Amniotic epithelial cell (primary cell): ENCODE results near the gene SKAP2.
"Not testable (repeated sequence)": the region's sequence is repeated elsewhere in the genome, so short reads cannot be mapped to it uniquely, and the experiment has no call there.

Experiments
- DNase-seq: peaks from one replicate; pipeline ENCODE4 v3.0.0-alpha.2; 2010; ENCODE audit warnings: low read depth

SKAP2 gene

DNA sequence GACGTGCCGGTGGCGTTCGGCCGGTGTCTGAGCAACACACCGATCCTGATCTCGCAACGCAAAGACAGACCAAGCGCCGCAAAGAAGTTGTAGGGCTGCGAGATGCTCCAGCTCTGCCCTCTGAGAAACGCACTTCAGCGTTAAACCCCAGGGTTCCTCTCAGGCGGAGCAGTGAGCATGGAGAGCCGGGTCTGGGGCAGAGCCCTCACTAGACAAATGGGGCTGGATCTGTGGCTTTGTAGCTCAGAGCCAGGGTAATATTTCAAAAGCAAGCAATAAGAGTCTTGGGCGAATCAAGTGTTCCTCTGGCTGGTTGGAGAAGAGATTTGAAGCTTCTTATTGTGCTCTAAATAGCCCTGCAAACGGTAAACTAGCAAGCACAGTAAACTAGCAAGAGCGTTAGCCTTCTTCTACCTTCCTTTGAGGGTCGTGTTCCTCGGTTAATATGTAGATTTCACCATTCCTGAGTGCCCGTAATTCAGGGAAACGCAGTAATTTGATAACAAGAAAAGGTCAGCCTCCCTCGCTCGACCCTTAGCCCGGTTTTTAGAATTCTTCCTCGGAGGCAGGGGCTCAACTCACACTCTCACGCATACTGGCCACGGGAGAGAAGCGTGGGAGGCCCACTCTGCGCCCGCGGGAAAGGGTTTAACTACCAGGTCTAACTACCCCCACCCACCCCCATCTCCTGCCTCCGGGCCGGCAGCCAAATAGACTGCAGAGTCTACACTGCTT lies 6.7 kb downstream of the SKAP2 start:
- DNase-seq: peak; percentile 8

DNA sequence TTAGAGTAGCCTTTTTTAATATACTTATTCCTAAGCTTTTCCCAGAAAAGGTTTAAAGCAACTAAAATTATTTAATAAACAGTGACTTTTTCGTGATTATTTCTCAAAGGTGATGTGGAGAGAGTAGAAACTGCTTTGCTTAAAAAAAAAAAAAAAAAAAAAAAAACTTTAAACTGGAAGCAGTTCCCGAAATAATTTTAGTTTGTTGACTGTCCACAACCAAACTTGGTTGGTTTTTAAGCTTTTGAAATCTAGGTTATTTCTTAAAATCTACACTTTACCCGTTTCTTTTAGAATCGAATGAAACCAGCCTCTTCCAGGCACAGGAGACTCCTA lies 7.3 kb downstream of the SKAP2 start:
- DNase-seq: no peak

DNA sequence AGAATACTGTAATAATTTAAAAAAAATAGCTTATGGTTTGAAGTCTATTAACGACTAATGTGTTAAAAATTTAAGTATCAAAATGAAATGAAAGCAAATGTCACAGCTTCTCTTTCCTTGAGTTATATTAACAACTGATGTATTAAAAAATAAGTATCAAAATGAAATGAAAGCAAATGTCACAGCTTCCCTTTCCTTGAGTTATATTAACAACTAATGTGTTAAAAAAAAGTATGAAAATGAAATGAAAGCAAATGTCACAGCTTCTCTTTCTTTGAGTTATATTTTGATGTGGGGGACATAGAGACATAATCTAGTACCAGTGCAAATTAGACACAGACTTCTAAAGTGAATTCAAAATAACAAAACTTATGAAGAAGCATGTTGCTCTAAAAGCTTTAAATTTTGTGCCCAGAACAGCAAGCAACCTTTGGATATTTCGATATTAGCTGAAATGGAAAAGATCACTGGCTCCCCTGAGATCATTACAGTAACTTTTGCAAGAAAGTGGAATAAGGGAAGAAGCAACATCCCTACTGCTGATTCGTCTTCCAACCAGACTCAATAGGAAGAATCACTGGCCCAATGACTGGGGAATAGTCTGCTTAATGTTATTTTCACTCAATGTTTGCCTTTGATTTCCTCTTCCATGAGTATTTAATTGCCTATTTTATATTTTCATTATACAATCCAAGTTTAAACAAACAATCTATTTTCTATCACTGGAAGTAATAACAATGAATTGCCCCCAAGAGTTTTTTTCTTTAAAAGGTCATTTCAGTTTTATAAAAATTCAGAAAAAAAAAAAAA lies 8.0 kb downstream of the SKAP2 start:
- DNase-seq: no peak

DNA sequence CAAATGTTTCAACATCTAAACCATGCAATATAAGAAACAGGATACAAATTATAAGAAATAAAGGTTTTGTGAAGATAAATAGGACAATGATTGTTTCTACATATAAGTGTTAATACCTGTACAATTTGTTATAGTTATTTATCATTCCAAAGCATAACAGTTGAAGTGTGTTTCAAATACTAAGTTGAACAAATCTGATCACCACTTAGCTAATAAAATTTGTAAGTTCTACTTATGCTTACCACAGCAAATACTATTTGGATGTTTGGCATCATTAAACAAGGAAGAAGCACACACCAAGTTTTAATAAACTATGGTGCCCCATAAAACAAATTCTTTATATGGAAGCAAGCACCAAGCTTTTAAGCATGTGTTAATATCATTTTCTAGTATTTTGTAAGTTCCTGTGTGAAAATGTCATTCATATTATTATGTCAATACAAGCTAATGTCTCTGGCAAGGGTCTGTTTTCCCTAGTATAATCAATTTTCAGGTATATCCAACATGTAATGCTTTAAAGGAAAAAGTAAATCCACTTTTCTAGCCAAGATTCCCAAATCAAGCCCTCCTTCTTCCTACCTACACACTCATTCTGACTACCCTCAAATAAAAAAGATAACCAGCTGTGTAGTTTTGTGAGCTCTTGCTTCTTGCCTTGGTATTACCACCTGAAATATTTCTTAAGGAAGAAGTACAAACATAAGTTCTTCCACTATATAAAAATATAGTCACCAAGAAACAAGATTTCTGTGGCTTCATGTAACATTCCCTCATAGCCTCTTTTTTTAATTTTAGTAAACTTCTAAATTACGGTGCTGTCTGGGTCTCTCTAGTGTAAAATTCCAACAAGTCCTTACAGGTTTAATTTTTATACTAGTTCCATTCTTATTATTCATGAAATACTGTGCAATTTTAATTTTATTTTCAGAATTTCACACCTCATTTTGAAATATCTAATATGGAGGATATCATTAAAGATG lies 9.2 kb downstream of the SKAP2 start:
- no peak for DNase-seq

- DNase-seq: peak; percentile 66
Measured at GRCh38 chr7:26853788-26854393, 10.5 kb downstream of the SKAP2 start.

- peak; percentile 52 for DNase-seq
Measured at GRCh38 chr7:26850193-26850651, 14.2 kb downstream of the SKAP2 start.

DNA sequence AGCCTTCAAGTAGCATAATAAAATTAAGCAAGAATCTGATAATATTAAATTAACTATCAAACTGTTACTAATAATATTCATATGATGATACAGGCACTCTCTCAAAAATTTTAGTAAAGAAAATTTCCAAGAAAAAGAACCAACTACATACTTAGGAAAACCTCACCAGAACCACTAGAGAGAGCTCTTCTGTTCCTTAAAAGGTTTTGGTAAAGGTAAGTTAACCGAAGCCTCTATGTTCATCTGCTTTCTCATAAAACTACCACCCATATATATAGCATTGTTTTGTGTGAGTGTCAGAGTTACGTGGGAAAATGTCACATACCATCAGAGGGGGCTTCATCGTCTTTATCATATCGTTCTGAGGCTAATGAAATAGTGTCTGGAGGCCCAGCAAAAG lies 20.7 kb downstream of the SKAP2 start:
- peak; percentile 22 for DNase-seq

DNA sequence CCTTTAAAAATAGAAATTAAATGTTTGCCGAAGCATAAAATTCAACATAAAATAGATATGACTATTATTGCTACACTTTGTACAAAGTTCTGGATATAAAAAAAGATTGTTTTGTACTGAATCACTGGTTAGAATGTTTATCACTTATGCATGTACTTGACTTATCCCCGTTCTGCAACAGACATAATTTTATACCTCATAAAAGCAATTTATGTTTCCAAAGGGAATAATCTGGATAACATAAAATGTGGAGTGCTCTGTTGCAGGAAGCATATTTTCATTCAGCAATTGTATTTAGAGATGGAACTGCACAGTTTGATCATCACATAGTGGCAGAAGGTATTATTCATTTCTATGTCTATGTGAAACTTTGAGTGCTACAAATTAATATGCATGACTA lies 21.5 kb downstream of the SKAP2 start:
- DNase-seq: no peak

DNA sequence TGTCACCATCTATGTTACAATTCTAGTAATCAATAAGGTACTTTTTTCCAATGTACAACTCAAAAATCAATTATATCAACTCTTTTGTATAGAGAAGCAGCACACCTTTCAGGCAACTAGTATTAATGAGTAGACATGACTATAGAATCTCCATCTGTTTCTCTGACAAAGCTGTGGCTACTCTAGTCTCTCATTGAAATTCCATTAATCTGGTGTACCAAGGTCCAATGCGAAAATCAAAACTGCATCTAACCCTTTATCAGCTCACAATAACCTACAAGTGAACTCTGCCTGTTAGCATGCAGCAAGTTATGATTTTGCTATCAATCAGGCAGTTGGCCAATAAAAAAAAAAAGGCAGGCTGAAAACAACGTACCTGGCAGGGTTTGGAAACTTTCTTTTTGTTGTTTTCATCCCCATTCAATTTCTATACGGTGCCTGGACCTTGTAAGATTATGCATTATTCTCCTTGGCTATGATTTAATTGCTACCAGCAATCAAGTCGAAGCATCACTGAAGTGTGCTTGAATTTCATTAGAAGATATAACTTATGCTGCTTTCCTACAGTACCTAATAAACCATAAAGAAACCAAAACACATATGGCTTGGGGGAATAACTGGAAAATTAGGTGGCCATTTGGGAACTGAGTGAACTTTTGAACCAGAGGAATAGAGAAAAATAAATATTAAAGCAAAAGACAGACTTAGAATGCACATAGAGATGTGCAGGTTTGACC lies 23.2 kb downstream of the SKAP2 start:
- DNase-seq: no peak

DNA sequence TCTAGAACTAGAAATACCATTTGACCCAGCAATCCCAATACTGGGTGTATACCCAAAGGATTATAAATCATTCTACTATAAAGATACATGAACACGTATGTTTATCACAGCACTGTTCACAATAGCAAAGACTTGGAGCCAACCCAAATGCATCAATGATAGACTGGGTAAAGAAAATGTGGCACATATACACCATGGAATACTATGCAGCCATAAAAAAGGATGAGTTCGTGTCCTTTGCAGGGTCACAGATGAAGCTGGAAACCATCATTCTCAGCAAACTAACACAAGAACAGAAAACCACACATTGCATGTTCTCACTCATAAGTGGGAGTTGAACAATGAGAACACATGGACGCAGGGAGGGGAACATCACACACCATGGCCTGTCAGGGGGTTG lies 27.6 kb downstream of the SKAP2 start:
- DNase-seq: not testable (repeated sequence)

- no peak for DNase-seq
Measured at GRCh38 chr7:26815426-26815825, 49.0 kb downstream of the SKAP2 start.

DNA sequence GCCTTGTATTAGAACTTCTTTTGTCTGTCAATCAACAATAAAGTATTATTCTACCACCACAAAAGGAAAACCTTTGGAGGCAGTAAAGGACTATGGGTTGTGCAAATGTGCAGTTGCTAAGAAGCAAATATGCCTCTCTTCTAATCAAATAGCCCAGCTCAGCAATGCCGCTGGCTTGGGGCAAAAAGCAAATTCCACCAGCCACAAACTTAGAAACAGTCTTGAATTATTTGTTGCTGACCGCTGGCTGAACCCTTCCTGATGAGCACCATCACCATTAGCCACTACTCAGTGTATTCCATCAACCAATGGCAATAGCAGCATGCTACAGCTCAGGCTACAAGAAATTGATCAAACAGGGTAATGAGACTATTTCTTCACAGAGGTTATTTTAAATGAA lies 51.0 kb downstream of the SKAP2 start:
- DNase-seq: peak; percentile 29

- DNase-seq: no peak
Measured at GRCh38 chr7:26794541-26794940, 69.8 kb downstream of the SKAP2 start.

DNA sequence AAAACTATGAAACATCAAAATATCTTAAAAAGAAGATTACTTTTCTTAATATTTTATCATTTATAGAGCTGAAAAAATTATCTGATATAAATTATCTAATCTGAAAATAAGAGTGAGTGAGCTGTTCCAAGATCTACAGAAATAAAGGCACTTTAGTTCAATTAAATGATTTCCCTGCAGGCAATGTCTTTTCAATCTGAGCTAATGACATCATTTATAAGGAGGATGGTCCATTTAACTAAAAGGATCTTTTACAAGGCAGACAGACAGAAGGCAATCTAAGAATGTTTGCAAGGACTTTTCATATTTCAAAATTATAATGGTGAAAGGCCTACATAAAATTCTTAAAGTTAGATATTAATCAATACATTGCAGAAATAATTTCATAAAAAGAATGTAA lies 71.8 kb downstream of the SKAP2 start:
- DNase-seq: no peak

- DNase-seq: no peak
Measured at GRCh38 chr7:26792006-26792405, 72.4 kb downstream of the SKAP2 start.

GRCh38 chr7:26789481-26790184 lies 74.8 kb downstream of the SKAP2 start:
- no peak for DNase-seq

DNA sequence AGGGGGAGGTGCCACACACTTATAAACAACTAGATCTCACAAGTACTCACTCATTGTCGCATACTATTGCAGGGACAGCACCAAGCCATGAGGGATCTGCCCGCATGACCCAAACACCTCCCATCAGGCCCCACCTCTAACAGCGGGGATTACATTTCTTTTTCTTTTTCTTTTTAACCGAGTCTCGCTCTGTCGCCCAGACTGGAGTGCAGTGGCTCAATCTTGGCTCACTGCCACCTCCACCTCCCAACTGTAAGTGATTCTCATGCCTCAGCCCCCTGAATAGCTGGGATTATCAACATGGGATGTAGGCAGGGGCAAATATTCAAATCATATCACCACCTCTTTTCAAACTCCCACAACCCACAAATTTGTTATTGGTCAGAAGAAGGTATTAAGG lies 76.7 kb downstream of the SKAP2 start:
- no peak for DNase-seq

DNA sequence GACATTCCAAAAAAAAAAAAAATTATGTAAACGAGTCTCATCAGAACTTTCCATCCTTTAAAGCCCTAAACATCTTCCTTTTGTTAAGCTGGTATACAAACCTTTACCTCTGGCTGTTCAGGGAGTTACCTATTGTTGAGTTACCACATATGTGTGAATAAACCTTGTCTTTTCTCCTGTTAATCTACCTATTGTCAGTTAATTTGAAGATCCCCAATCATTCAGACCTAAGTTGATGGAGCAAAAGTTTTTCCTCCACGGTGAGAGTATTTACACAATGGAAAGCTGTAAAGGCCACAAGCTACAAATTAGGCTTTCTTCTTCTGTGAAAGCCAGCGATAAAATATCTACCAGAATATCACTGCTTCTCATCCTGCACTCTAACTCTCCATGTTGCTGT lies 80.3 kb downstream of the SKAP2 start:
- no peak for DNase-seq

DNA sequence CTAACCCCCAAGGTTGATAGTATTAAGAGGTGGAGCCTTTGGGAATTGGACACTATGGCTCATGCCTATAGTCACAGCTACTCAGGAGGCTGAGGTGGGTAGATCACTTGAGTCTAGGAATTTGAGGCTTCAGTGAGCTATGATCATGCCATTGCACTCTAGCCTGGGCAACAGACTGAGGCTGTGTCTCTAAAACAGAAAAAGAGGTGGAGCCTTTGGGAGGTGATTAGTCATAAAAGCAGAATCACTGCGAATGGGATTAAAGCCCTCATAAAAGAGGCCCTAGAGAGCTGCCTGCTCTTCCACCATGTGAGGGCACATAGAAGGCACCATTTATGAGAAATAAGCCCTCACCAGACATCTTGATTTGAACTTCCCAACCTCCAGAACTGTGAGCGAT lies 81.9 kb downstream of the SKAP2 start:
- no peak for DNase-seq

- DNase-seq: no peak
Measured at GRCh38 chr7:26779978-26780595, 84.3 kb downstream of the SKAP2 start.
